IMR-90 (cell line): ENCODE results near the gene ITGB5. TPM values are rescaled to one million over a fixed set of nuclear protein-coding genes. Genes with fewer than 3 reads are reported as not detected.
A peak's percentile ranks its signal among the peaks of the same experiment; 100 is the strongest.

Experiments
- ATAC-seq: fragments of 200-7000 bp; cut with Tn5 transposase; 2 replicates; pipeline ENCODE4 v1.9.1; 2020; ENCODE audit warnings: low read depth, mild to moderate bottlenecking, moderate library complexity
- BruUV-seq: library from RNA; stranded (reverse); fragments of 400-500 nt; replicated peaks from 2 replicates; lab custom pipeline; 2021; lab: Mats Ljungman, UMichigan
- CTCF ChIA-PET: fragments of 300-600 bp; formaldehyde crosslinking; extraction: SDS; loops from one replicate; lab custom pipeline; 2021; ENCODE audit warnings: antibody characterized with exemption; lab: Yijun Ruan, JAX
- POLR2A ChIA-PET: fragments of 300-600 bp; sonication (Branson Sonifier 250); formaldehyde crosslinking; loops from one replicate; lab custom pipeline; 2022; ENCODE audit warnings: antibody characterized with exemption; ENCODE audit not compliant: unreplicated experiment; lab: Charles Lee
- DNase-seq: peaks from one replicate; pipeline ENCODE4 v3.0.0; 2013
- H2AFZ ChIP-seq: replicated peaks from 2 replicates; pipeline ENCODE3; 2013; ENCODE audit warnings: low read length, mild to moderate bottlenecking; ENCODE audit not compliant: poor library complexity
- H2AK5ac ChIP-seq: 2 replicates; pipeline ENCODE4 v1.6.1; 2013; ENCODE audit warnings: low read depth, low read length, inconsistent platforms
- H2AK9ac ChIP-seq: replicated peaks from 2 replicates; pipeline ENCODE3; 2013; ENCODE audit warnings: mild to moderate bottlenecking, low read depth, low read length, moderate library complexity; ENCODE audit not compliant: poor library complexity
- H2BK120ac ChIP-seq: 2 replicates; pipeline ENCODE4 v1.6.1; 2013; ENCODE audit warnings: low read depth, low read length, inconsistent platforms
- H2BK15ac ChIP-seq: 3 replicates; pipeline ENCODE4 v1.6.1; 2013; ENCODE audit warnings: low read depth, low read length, inconsistent platforms
- H2BK20ac ChIP-seq: 2 replicates; pipeline ENCODE4 v1.6.1; 2013; ENCODE audit warnings: low read depth, mild to moderate bottlenecking, inconsistent platforms, low read length, moderate library complexity
- H2BK5ac ChIP-seq: 2 replicates; pipeline ENCODE4 v1.6.1; 2013; ENCODE audit warnings: mild to moderate bottlenecking, low read depth, low read length, inconsistent platforms; ENCODE audit not compliant: poor library complexity, severe bottlenecking
- H3K14ac ChIP-seq: replicated peaks from 2 replicates; pipeline ENCODE4 v1.6.1; 2013; ENCODE audit warnings: low read depth, low read length, inconsistent platforms
- H3K18ac ChIP-seq: 2 replicates; pipeline ENCODE4 v1.6.1; 2013; ENCODE audit warnings: low read depth, low read length, control low read depth
- H3K23ac ChIP-seq: 2 replicates; pipeline ENCODE4 v1.6.1; 2013; ENCODE audit warnings: low read depth, low read length, inconsistent platforms
- H3K27ac ChIP-seq: 2 replicates; pipeline ENCODE4 v1.5.1; 2013; ENCODE audit warnings: mild to moderate bottlenecking, control low read depth, low read length; ENCODE audit not compliant: insufficient read depth
- H3K27me3 ChIP-seq: 2 replicates; pipeline ENCODE4 v1.6.1; 2013; ENCODE audit warnings: low read length; ENCODE audit not compliant: control insufficient read depth, insufficient read depth
- H3K36me3 ChIP-seq: 2 replicates; pipeline ENCODE4 v1.6.1; 2013; ENCODE audit warnings: low read length, mixed read lengths; ENCODE audit not compliant: control insufficient read depth, insufficient read depth
- H3K4ac ChIP-seq: 2 replicates; pipeline ENCODE4 v1.6.1; 2013; ENCODE audit warnings: low read depth, low read length, inconsistent platforms
- H3K4me1 ChIP-seq: 2 replicates; pipeline ENCODE4 v1.6.1; 2013; ENCODE audit warnings: low read length, mixed read lengths; ENCODE audit not compliant: control insufficient read depth, insufficient read depth
- H3K4me2 ChIP-seq: 2 replicates; pipeline ENCODE4 v1.6.1; 2013; ENCODE audit warnings: low read depth, mild to moderate bottlenecking, control low read depth, low read length, moderate library complexity
- H3K4me3 ChIP-seq: 2 replicates; pipeline ENCODE4 v1.5.1; 2013; ENCODE audit warnings: low read depth, mild to moderate bottlenecking, control low read depth, low read length, moderate library complexity; ENCODE audit not compliant: insufficient read depth
- H3K56ac ChIP-seq: 2 replicates; pipeline ENCODE4 v1.6.1; 2013; ENCODE audit warnings: low read length, inconsistent platforms; ENCODE audit not compliant: insufficient read depth; ENCODE audit errors: extremely low read depth
- H3K79me1 ChIP-seq, 2 experiments: 2 replicates each; pipeline ENCODE4 v1.6.1; 2013; ENCODE audit warnings: low read length in 2 of 2, inconsistent platforms in 1 of 2, low read depth in 1 of 2
- H3K9ac ChIP-seq: 2 replicates; pipeline ENCODE4 v1.6.1; 2013; ENCODE audit warnings: low read depth, low read length, control low read depth
- H3K9me1 ChIP-seq: 2 replicates; pipeline ENCODE4 v1.6.1; 2013; ENCODE audit warnings: low read length, inconsistent platforms; ENCODE audit not compliant: insufficient read depth
- H3K9me3 ChIP-seq: 2 replicates; pipeline ENCODE4 v1.6.1; 2013; ENCODE audit warnings: low read length; ENCODE audit not compliant: control insufficient read depth, insufficient read depth
- H4K20me1 ChIP-seq: 2 replicates; pipeline ENCODE4 v1.6.1; 2013; ENCODE audit warnings: low read length, inconsistent platforms; ENCODE audit not compliant: insufficient read depth
- H4K5ac ChIP-seq: 2 replicates; pipeline ENCODE4 v1.6.1; 2013; ENCODE audit warnings: mild to moderate bottlenecking, low read depth, low read length, control low read depth
- H4K8ac ChIP-seq, 2 experiments: 2 replicates each; pipeline ENCODE4 v1.6.1; 2013; ENCODE audit warnings: low read depth in 2 of 2, low read length in 2 of 2, control low read depth in 1 of 2, inconsistent platforms in 1 of 2
- H4K91ac ChIP-seq: 2 replicates; pipeline ENCODE4 v1.6.1; 2013; ENCODE audit warnings: low read depth, low read length, inconsistent platforms; ENCODE audit not compliant: insufficient read depth
- BHLHE40 ChIP-seq: fragments of 150-350 bp; IDR thresholded peaks from 2 replicates; pipeline ENCODE4 v1.6.1; 2016; ENCODE audit warnings: mild to moderate bottlenecking, low read depth, low read length
- CEBPB ChIP-seq: IDR thresholded peaks from 2 replicates; pipeline ENCODE4 v1.6.1; 2012; ENCODE audit warnings: low read depth, low read length, improper control_type of control experiment
- CHD1 ChIP-seq: IDR thresholded peaks from 2 replicates; pipeline ENCODE4 v1.6.1; 2012; ENCODE audit warnings: low read depth, low read length, improper control_type of control experiment
- MAFK ChIP-seq: IDR thresholded peaks from 2 replicates; pipeline ENCODE4 v1.6.1; 2012; ENCODE audit warnings: low read depth, low read length, improper control_type of control experiment
- NFE2L2 ChIP-seq: fragments of 150-350 bp; IDR thresholded peaks from 2 replicates; pipeline ENCODE4 v1.6.1; 2016; ENCODE audit warnings: low read depth, mild to moderate bottlenecking, low read length
- RCOR1 ChIP-seq: IDR thresholded peaks from 2 replicates; pipeline ENCODE4 v1.6.1; 2012; ENCODE audit warnings: mild to moderate bottlenecking, low read length, improper control_type of control experiment; ENCODE audit not compliant: insufficient replicate concordance
- RFX5 ChIP-seq: IDR thresholded peaks from 2 replicates; pipeline ENCODE4 v1.8.0; 2012; ENCODE audit warnings: low read depth, mild to moderate bottlenecking, low read length, moderate library complexity
- SMC3 ChIP-seq: fragments of 150-350 bp; IDR thresholded peaks from 2 replicates; pipeline ENCODE4 v1.6.1; 2016; ENCODE audit warnings: low read depth, mild to moderate bottlenecking, antibody characterized with exemption, low read length, moderate library complexity
- WGBS, 2 experiments: methylation state at CpG; one replicate each; pipeline versions ENCODE4 v1.1.5 to v1.1.7; 2013; ENCODE audit warnings: missing lambda C conversion rate in 2 of 2; ENCODE audit not compliant: insufficient read length in 1 of 2; ENCODE audit errors: extremely low coverage in 2 of 2; 5-methylcytosine and 5-hydroxymethylcytosine counted together
- dilution Hi-C: fragments of 300-500 bp; cut with HindIII; formaldehyde crosslinking; loops from one replicate; pipeline ENCODE4 v1.14.3; 2018; ENCODE audit warnings: low sequenced_read_pairs; ENCODE audit not compliant: unreplicated experiment
- in situ Hi-C: fragments of 300-500 bp; cut with MboI; formaldehyde crosslinking; loops from 3 replicates; pipeline ENCODE4 v1.14.3; 2019; ENCODE audit warnings: low sequenced_read_pairs, inconsistent platforms, mixed read lengths
- intact Hi-C: fragments of 100-400 bp; cut with micrococcal nuclease; formaldehyde crosslinking; loops from 2 replicates; pipeline ENCODE4 v1.10.0; 2022
- polyA plus RNA-seq, 3 experiments: library from polyadenylated mRNA; depleted of rRNA; stranded (reverse); fragments of >200 nt; gene quantifications; 2 replicates each; pipeline ENCODE4 v1.2.3, GENCODE V29; 2012; ENCODE audit warnings: low replicate concordance in 1 of 3
- total RNA-seq: library from RNA; depleted of rRNA; stranded (reverse); fragments of >200 nt; gene quantifications from 2 replicates; pipeline ENCODE4 v1.2.3, GENCODE V29; 2012
- TF ChIP-seq, protein P1 (sequence below): conservative IDR thresholded peaks from 2 replicates; pipeline ENCODE4 v1.5.1; 2012; ENCODE audit warnings: mild to moderate bottlenecking, low read depth, low read length, improper control_type of control experiment

Gene ITGB5
- total and polyA plus RNA-seq, 2 of the 4 experiments (the other 2 are of a cell fraction), result 85.0 to 101 TPM

DNA sequence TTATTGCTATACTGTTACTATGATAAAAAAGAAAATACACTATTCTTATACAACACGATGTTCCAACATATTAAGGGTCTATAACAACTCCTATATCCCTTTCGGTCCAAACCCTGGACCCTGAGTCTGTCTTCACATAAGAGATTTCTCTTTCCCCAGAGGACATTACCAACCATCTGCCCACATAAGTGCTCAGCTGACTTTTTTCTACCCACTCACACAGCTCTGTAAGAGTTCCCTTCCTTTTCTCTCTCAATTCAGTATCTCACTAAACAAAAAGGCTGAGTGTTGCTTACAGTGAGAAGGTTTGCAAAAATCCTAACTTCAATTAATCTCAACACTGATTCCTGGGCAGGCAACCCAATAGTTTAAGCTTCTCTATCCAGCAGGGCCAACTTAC, 30.5 kb downstream of the ITGB5 start:
- Histone ChIP-seq H3K36me3 (0 out of 2 replicates have a peak, but pooled peaks cover 2% of the 10 kb centered on the region), H2BK15ac (no peak overlapping the region), H3K23ac (peak overlapping the region; percentile 23; the same call in 1 of the 2 replicates), H3K27ac (no peak overlapping the region), H3K14ac (peak overlapping the region; percentile 37; the same call in 1 of the 2 replicates), H2AFZ (no peak overlapping the region), H3K56ac (no peak overlapping the region), H4K5ac (no peak overlapping the region), H3K18ac (no peak overlapping the region), H3K79me1 (peaks cover 20 to 53% of the 10 kb centered on the region in 2 experiments), H3K4me1 (peaks cover 13% of the 10 kb centered on the region), H3K4me3 (no peak overlapping the region), H3K9me3 (no peaks in the 10 kb centered on the region), H2BK5ac (no peak overlapping the region), H3K4ac (peak overlapping the region; percentile 52; the same call in 1 of the 2 replicates), H4K91ac (no peak overlapping the region), H4K8ac (no peak overlapping the region; a peak in 1 of 4 replicates), H4K20me1 (peaks cover 11% of the 10 kb centered on the region), H3K4me2 (no peak overlapping the region), H3K9me1 (peaks cover 15% of the 10 kb centered on the region), H2AK5ac (no peak overlapping the region), H3K9ac (no peak overlapping the region), H2BK120ac (no peak overlapping the region), H2AK9ac (no peak overlapping the region), H2BK20ac (no peak overlapping the region), H3K27me3 (no peaks in the 10 kb centered on the region)
- dilution Hi-C loops, result no loop called here
- DNase-seq, result no peak
- WGBS, 2 experiments, result 100% methylated on average over 1 of the region's 2 CpGs; no CpG with 5 or more reads in 1 of the 2 experiments
- CTCF ChIA-PET, result no interaction called here
- POLR2A ChIA-PET, result no interaction called here
- intact Hi-C loops, result no loop called here
- TF ChIP-seq, protein P1, sequence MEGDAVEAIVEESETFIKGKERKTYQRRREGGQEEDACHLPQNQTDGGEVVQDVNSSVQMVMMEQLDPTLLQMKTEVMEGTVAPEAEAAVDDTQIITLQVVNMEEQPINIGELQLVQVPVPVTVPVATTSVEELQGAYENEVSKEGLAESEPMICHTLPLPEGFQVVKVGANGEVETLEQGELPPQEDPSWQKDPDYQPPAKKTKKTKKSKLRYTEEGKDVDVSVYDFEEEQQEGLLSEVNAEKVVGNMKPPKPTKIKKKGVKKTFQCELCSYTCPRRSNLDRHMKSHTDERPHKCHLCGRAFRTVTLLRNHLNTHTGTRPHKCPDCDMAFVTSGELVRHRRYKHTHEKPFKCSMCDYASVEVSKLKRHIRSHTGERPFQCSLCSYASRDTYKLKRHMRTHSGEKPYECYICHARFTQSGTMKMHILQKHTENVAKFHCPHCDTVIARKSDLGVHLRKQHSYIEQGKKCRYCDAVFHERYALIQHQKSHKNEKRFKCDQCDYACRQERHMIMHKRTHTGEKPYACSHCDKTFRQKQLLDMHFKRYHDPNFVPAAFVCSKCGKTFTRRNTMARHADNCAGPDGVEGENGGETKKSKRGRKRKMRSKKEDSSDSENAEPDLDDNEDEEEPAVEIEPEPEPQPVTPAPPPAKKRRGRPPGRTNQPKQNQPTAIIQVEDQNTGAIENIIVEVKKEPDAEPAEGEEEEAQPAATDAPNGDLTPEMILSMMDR, result no peak
- TF ChIP-seq NFE2L2, result no peak
- no peak for TF ChIP-seq MAFK
- no peak for TF ChIP-seq CHD1
- TF ChIP-seq SMC3, result no peak
- TF ChIP-seq RFX5, result no peak
- no peak for TF ChIP-seq RCOR1
- no peak for TF ChIP-seq CEBPB
- TF ChIP-seq BHLHE40, result no peak
- ATAC-seq, result no peak
- BruUV-seq, result no TSS peak
- in situ Hi-C loops, result no loop called here
